HG03159 (cell line): ENCODE data around the gene SMPX.

ENCODE experiments used
- ATAC-seq: cut with Tn5 transposase; IDR thresholded peaks from one replicate; pipeline ENCODE4 v1.9.1; 2021; ENCODE audit warnings: mild to moderate bottlenecking, moderate library complexity; ENCODE audit not compliant: unreplicated experiment

Gene SMPX

DNA sequence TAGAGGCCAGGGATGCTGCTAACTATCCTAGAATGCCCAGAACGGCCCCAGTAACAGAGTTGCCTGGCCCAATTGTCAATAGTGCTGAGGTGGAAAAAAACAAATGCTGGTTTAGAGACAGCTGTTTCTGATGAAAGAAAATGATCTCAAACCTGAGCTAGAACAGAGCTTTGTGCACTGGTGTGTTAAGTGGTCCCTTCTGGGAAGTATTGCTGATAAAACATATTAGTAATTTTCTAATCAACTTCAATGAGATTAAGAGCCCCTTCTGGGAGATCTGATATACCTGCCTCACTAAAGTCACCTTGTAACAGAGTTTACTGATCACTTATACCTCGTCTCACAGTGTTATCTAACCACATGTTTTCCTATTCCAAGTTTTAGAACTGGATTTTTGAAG is 42.1 kb downstream of the SMPX start:
- no peak for ATAC-seq

GRCh38 chrX:21715337-21715736 is 42.6 kb downstream of the SMPX start:
- ATAC-seq = no peak

GRCh38 chrX:21711848-21712197 is 46.1 kb downstream of the SMPX start:
- ATAC-seq = no peak

- ATAC-seq = no peak
These were observed 46.6 kb downstream of the SMPX start for GRCh38 chrX:21711129-21711847.

- ATAC-seq = no peak
These were observed 49.8 kb downstream of the SMPX start for GRCh38 chrX:21708116-21708515.

GRCh38 chrX:21705225-21705624 is 52.7 kb downstream of the SMPX start:
- no peak for ATAC-seq

DNA sequence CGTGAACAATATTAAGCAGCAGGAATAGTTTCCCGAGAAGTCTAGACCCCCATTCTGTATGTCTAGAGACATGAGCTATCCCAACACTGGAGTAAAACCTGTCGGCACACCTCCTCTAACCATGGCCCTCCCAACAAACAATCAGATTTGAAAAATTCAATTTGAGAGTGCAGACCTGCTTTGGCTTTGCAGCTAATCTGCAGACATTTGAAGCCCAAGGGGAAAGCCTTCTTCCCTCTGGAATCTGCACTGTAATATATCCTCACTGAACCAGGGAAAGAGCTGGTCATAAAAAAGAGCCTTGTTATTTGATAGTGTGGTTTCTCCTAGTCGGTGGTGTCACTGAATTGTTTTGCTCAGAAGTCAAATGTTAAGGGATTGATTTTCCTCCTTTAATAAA is 55.2 kb downstream of the SMPX start:
- no peak for ATAC-seq

DNA sequence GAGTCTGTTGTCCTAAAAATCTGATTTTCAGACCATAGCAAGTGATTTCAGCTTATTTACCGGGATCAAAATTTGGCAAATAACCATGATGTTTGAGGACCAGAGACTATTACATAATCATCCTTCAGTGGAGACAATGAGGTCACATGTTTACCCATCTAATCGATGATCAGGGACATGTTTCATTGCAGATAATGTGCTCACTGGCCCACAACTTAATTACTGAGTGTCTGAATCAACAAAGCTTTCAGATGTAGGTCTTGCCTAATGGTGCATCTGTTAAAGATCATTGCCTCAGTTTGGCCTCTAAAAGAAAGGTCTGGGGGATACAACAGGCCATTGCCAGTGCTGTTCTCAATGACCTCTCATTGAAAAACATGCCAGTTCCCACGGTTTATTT is 56.9 kb downstream of the SMPX start:
- ATAC-seq = no peak

DNA sequence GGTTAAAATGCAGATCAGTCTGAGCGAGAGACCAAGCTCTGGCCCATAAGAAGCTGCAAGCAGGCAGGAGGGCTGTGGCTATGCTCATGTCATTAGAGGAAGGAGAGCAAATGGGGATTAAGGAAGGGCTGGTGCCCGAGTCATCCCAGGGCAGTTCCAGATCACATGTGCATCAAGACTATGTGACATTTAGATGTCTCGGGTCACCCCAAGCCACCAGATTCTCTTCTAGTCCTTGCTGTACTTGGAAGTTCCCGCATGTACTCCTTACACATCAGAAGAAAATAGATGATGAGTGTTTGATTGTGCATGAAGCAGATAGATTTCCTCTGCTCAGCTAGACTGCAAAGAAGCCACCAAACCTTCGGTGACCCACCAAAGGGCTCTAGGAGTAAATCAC is 57.6 kb downstream of the SMPX start:
- no peak for ATAC-seq

- no peak for ATAC-seq
These were observed 58.8 kb downstream of the SMPX start for GRCh38 chrX:21699136-21699535.

DNA sequence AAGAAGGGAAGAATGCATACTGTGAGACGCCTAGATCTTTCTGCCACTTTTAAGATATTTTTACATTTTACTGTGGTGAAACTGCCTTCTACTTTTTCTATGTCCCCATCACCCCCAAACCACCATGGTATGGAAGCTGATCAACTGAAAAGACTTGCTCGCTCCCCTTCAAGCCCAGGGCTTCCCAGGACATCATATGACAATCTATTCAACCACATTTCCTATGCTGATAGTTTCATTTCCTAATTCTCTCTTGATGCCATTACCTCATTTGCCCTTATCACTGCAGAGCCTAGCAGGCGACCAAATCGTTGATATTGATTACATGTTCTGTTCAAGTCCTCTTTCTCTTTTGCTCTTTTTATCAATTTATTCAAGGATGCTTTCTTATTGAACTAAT is 59.6 kb downstream of the SMPX start:
- no peak for ATAC-seq

- no peak for ATAC-seq
These were observed 66.4 kb downstream of the SMPX start for GRCh38 chrX:21691512-21692018.

GRCh38 chrX:21683941-21684340 is 74.0 kb downstream of the SMPX start:
- no peak for ATAC-seq

DNA sequence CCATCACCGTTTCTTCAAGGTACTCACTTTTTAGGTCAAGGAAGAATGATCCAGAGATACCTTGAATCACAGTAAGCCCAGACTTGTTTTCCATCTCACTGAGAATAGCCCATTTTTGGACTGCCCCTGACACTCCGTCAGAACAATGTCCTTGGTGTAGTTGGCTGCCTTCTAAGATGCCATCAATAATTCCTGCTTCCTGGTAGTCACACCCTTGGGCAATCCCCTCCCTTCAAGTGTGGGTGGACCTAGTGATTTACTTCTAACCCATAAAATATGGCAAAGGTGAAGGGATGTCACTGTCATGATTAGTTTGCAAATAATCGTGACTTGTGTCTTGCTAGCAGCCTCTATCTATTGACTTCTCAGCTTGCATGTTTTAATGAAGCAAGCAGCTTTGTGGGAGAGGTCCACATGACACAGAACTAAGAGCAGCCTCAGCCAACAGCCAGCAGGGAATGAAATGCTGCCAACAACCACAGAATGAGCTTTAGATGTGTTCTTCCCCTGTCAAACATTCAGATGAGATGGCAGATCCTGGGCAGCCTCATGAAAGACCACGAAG is 79.8 kb downstream of the SMPX start:
- no peak for ATAC-seq

DNA sequence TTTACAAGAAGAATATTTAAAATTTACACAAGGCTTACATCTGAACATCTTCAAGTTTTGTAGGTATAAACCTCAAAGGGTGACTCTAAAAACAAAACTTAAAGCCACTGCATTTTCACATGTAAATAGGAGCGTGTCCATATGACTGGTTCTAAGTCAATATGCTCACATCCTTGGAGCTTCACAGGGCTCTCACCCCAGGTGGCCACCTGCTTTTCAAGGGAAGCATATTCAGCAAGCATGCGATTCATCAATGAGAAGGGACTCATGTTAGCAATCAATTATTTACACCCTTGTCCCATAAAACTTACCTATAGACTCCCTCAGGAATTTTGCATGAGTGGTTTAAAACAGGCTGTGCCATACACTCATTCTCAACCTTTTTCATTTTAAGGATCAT is 82.0 kb downstream of the SMPX start:
- no peak for ATAC-seq

GRCh38 chrX:21674430-21675186 is 83.3 kb downstream of the SMPX start:
- no peak for ATAC-seq

DNA sequence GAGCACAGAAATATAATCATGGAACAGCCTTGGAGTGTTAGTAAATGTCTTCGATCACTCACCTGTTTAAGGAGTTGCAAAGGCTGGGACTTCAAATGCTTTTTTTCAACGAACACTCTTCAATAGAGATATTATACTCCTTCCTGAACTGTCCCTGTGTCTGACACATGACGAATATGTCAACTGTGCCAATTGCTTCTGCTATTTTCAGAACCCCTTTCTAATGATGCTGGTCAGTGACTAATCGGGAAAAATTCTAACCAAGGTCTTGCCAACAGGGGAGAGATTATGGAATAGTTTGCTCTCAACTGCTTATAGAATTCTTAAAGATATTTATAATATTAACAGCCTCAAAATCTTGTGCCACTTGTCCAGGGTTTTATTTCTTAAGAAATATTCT is 91.2 kb downstream of the SMPX start:
- ATAC-seq = no peak

DNA sequence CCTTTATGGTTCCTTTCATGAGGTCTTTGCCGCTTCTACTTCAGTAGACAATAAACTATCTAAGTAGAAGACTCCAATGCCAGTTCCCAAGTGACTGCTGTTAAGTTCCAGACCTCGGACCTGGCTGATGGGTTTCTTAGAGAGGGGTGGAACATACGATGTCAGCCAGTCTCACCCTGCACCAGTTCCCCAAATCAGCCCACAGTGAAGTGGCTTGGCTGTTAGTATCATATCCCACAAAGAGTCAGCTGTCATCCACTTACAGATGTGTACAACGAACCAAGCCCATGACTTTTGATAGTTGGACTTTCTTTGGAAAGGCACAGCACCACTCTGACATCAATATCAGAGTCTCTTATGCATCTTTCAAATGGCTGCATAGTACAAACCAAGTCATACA is 91.7 kb downstream of the SMPX start:
- ATAC-seq = no peak

DNA sequence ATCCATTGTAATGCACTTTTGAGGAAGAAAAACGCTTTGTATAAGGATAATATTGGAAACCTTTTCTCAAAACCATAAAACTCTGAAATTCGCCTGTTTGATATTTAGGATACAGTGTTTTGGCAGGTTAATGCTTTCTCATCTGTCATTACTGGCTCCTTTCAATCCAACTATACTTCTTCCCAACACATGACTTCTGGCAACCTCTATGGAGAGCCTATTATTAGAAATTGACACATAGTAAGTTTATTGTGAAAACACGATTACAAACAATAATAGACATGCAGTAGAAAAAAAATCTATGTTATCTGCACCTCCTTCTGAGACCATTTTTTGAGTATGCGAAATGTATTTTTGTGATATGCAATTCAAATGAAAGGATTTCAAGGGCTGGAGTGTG is 95.2 kb downstream of the SMPX start:
- ATAC-seq = no peak

DNA sequence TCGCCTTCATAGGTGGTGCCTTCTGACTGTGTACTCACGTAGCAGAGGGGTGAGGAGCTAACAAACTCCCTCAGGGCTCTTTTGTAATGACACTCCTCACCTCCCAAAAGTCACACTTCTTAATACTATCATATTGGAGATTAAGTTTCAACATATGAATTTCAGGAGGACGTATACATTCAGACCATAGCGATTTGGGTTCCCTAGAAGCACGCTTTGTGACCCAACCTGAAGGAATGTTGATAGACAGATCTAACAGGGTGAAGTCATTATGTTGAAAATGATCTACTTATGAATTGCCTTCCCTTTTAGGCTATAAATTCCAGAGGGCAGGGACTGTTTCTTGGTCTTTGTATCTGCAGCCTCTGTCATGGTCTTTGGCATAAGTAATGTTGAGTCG is 96.6 kb downstream of the SMPX start:
- ATAC-seq = no peak

DNA sequence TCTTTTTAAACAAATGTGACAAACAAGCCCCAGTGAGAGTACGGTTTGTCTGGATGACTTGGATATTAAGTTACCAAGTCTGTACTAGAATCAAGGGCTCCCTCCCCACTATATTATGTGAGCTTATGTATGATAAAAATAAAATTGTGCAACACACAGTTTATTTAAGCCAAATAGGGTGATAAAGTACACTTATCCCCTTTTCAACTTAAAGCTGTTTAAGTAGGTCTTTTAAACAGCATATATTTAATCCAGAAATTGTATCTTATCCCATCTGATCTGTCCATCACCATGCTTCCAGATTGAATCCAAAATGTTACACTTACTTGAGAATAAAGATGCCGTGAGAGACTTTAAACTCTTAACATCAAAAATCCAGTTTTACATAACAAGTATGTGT is 97.8 kb downstream of the SMPX start:
- ATAC-seq = no peak

GRCh38 chrX:21659320-21659719 is 98.6 kb downstream of the SMPX start:
- ATAC-seq = no peak
